AG09319 (cell line): ENCODE results near the gene CLOCK.

Experiments
- DNase-seq: peaks from one replicate; pipeline ENCODE4 v3.0.0-alpha.2; 2010; ENCODE audit warnings: low read depth; ENCODE audit errors: extremely low read depth
- CTCF ChIP-seq: IDR thresholded peaks from 2 replicates; pipeline ENCODE4 v1.5.1; 2011; ENCODE audit warnings: low read depth, mild to moderate bottlenecking, inconsistent platforms, low read length, moderate library complexity

CLOCK gene

GRCh38 chr4:55450566-55450965 is 96.1 kb downstream of the CLOCK start:
- no peak for TF ChIP-seq CTCF
- no peak for DNase-seq

GRCh38 chr4:55447831-55448230 is 98.9 kb downstream of the CLOCK start:
- no peak for TF ChIP-seq CTCF
- DNase-seq = no peak

GRCh38 chr4:55447108-55447708 is 99.5 kb downstream of the CLOCK start:
- DNase-seq = no peak
- TF ChIP-seq CTCF = no peak

GRCh38 chr4:55446578-55446922 is 100.2 kb downstream of the CLOCK start:
- no peak for TF ChIP-seq CTCF
- DNase-seq = no peak

GRCh38 chr4:55445921-55446577 is 100.7 kb downstream of the CLOCK start:
- DNase-seq = no peak
- peak; percentile 17 for TF ChIP-seq CTCF

- DNase-seq = no peak
Measured at GRCh38 chr4:55444827-55445226, 101.9 kb downstream of the CLOCK start.

More at GRCh38 chr4:55444827-55445226, 101.9 kb downstream of the CLOCK start:
- TF ChIP-seq CTCF = peak; percentile 54
